Transverse colon (tissue), 4 donors: ENCODE measurements around the gene SPATA16.

Experiments used
- CTCF ChIP-seq, 5 experiments: fragments of 200-600 bp in 3 of 5; fragments of 450-650 bp in 2 of 5; sonication (generic) in 3 of 5; IDR thresholded peaks; 1 replicate in 2 of 5; 2 replicates in 3 of 5; pipeline ENCODE4 v1.5.1; 2016 to 2017; ENCODE audit warnings: antibody characterized with exemption in 5 of 5, inconsistent platforms in 3 of 5, mild to moderate bottlenecking in 2 of 5, moderate library complexity in 1 of 5
- EP300 ChIP-seq: sonication (generic); formaldehyde crosslinking; IDR thresholded peaks from one replicate; pipeline ENCODE4 v1.6.1; 2017; ENCODE audit warnings: antibody characterized with exemption, low read depth
- POLR2A ChIP-seq: fragments of 450-650 bp; IDR thresholded peaks from one replicate; pipeline ENCODE4 v1.6.1; 2016; ENCODE audit warnings: antibody characterized with exemption, mild to moderate bottlenecking, moderate library complexity
- POLR2AphosphoS5 ChIP-seq, 3 donors: sonication (generic); formaldehyde crosslinking; IDR thresholded peaks; one replicate each; pipeline ENCODE4 v1.6.1; 2016; ENCODE audit warnings: antibody characterized with exemption in 3 of 3

GRCh38 chr3:172904711-172905373 lies 236.2 kb downstream of the SPATA16 start:
- TF ChIP-seq CTCF (IDR thresholded peaks at IDR 0.05) = no peak
- no peak for TF ChIP-seq POLR2A
- no peak for TF ChIP-seq EP300
- TF ChIP-seq POLR2AphosphoS5 (IDR thresholded peaks at IDR 0.05) = no peak
